ENCODE data around the gene CD46. TPM values are rescaled to one million over a fixed set of nuclear protein-coding genes. Genes with fewer than 3 reads are reported as not detected.
"Not testable (repeated sequence)": the region's sequence is repeated elsewhere in the genome, so short reads cannot be mapped to it uniquely, and the experiment has no call there.

CD46 gene
- total RNA-seq, 4 donors from 2014 or later = 153 to 197 (median 174) TPM

- DNase-seq (ENCODE audit: low spot score) (no peak), ATAC-seq (ENCODE audit: low FRiP score) (no peak)
- no peak for TF ChIP-seq CTCF (IDR thresholded peaks at IDR 0.05)
Observed at GRCh38 chr1:207748737-207749528, 2.9 kb upstream of the CD46 start.

GRCh38 chr1:207750631-207751305, 1.1 kb upstream of the CD46 start:
- no peak for DNase-seq (ENCODE audit: low spot score)
- TF ChIP-seq CTCF (IDR thresholded peaks at IDR 0.05) = no peak
- no peak for ATAC-seq (ENCODE audit: low FRiP score)

GRCh38 chr1:207751463-207751789, 428 bp upstream of the CD46 start:
- ATAC-seq (ENCODE audit: low FRiP score); DNase-seq (ENCODE audit: low spot score): not testable (repeated sequence)

- ATAC-seq (ENCODE audit: low FRiP score) = peak; percentile 28
- TF ChIP-seq CTCF (IDR thresholded peaks at IDR 0.05) = no peak
- DNase-seq (ENCODE audit: low spot score) = no peak
Observed at GRCh38 chr1:207752456-207752998, 673 bp downstream of the CD46 start.

GRCh38 chr1:207753611-207754010, 1.8 kb downstream of the CD46 start:
- DNase-seq (ENCODE audit: low spot score) (no peak), ATAC-seq (ENCODE audit: low FRiP score) (no peak)
- TF ChIP-seq CTCF (IDR thresholded peaks at IDR 0.05) = no peak

GRCh38 chr1:207754011-207754410, 2.2 kb downstream of the CD46 start:
- TF ChIP-seq CTCF (IDR thresholded peaks at IDR 0.05) = no peak
- no peak for ATAC-seq (ENCODE audit: low FRiP score)
- DNase-seq (ENCODE audit: low spot score) = no peak

GRCh38 chr1:207754974-207755700, 3.3 kb downstream of the CD46 start:
- no peak for TF ChIP-seq CTCF (IDR thresholded peaks at IDR 0.05)
- no peak for ATAC-seq (ENCODE audit: low FRiP score)
- DNase-seq (ENCODE audit: low spot score) = no peak
